Jurkat, Clone E6-1 (cell line): ENCODE results near the gene TMEM232.

ENCODE experiments used
- DNase-seq: peaks from one replicate; pipeline ENCODE4 v3.0.0-alpha.2; 2011; ENCODE audit warnings: low read depth, low spot score
- H3K4me3 ChIP-seq: 2 replicates; pipeline ENCODE4 v1.5.1; 2011; ENCODE audit warnings: mild to moderate bottlenecking, low read length, control low read depth, moderate library complexity

TMEM232 gene

GRCh38 chr5:110458313-110458712 is 268.2 kb downstream of the TMEM232 start:
- no peak overlapping the region for H3K4me3 ChIP-seq
- no peak for DNase-seq

DNA sequence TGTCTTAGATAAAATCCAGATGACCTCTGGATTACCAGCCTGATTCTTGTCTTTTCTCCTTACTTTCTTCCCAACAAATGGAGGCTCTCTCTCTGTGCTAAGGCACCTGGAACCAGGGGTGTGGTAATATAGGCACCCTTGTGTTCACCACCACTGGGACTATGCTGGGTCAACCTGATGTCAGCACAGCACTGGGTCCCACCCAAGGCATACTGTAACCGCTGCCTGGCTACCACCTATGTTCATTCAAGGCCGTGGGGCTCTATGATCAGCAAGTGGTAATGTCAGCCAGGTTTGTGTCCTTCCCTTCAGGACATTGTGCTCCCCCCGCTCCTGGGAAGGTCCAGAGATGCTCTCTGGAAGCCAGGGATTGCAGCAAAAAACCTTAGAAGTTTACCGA is 283.6 kb downstream of the TMEM232 start:
- no peak overlapping the region for H3K4me3 ChIP-seq
- DNase-seq, result no peak

DNA sequence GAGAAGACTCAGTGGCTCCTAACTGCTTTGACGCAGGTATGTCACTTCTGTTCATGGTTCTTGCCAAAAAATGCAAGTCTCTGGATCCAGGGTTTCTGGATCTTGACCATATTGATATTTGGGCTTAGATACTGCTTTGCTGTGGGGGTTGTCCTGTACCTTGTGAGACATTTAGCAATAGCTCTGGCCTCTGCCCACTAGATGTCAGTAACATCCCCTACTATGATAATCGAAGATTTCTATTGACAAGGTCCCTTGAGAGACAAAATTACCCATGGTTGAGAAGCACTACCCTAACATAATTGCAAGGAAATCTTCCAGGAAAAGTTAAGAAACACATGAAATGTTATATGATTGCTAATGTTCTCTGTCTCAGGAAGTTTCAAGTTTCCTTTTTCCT is 285.4 kb downstream of the TMEM232 start:
- peak; percentile 19 for DNase-seq
- H3K4me3 ChIP-seq, result no peak overlapping the region

DNA sequence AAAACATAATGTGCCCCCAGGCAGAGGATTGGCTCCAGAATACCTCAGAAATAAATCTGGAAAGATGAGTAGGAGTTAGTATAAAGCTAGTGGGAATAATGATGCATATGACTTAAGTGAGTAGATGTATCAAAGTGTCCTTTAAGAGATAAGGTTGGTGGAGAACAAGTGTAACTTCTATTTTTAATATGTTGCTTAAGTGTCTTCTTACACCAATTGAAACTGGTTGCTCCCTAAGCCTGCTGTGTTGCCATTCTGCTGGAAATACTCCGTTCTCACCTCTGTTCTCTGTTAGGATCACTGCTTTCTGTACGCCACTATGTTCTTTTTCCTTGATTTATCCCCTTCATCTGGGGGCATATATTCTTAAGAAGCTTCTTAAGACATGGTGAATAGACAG is 286.4 kb downstream of the TMEM232 start:
- no peak for DNase-seq
- H3K4me3 ChIP-seq, result no peak overlapping the region

GRCh38 chr5:110439296-110439695 is 287.2 kb downstream of the TMEM232 start:
- no peak overlapping the region for H3K4me3 ChIP-seq
- DNase-seq, result no peak

GRCh38 chr5:110435207-110435606 is 291.3 kb downstream of the TMEM232 start:
- no peak overlapping the region for H3K4me3 ChIP-seq
- DNase-seq, result no peak

- H3K4me3 ChIP-seq, result no peak overlapping the region
- DNase-seq, result no peak
Observed at GRCh38 chr5:110431603-110432002, 294.9 kb downstream of the TMEM232 start.

DNA sequence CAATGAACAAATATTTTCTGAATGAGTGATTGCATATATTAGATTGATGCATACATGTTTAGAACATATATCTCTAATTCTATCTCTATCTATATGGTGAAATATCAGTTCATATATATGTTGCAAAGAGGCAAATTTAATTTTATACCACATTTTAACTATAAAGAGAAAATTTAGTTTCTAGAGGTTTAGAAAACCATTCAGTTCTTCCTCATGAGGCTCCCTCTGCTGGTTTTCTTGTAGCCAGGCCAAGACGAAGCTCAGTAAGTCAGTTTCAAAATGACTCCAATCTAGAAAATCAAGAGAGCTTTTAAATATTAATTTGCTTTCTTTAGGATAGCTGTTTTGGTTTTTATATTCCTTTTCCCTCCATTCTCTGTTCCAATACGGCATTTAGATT is 312.1 kb downstream of the TMEM232 start:
- DNase-seq, result peak; percentile 2
- no peak overlapping the region for H3K4me3 ChIP-seq

DNA sequence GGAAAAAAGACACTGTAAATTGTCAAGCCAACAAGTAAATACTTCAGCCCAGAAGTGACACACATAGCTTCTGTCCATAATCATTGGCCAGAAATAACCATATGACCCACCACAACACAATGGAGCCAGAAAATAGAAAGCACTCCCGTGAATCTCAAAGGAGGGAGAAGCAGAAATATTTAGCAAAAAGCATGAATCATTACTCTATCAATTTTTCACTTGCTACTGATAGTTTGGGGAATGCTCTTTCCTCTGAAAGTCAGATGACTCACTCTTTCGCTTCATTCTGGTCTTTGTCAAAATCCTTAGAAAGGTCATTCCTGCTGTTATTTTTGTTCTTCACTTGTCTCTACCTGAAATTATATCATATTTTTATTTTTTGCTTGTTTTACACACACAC is 312.6 kb downstream of the TMEM232 start:
- H3K4me3 ChIP-seq, result no peak overlapping the region
- no peak for DNase-seq

DNA sequence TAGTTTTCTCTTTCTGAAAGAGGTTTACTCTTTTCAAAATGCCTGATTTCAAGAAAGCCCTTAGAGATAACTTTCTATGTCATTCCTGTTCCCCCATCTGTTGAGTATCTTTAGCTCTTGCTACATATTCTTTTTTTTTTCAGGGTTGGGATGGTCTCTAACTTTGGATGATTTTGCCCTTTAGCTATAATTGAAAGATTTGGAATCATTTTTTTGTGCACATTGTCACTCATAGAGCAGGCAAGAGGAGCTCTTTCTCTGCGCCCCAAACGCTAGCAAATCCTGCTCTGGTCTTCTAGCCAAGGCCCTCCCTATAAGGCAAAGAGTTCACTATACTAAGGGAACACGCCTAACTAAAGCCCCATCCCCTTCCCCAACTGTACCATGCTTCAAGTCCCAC is 316.9 kb downstream of the TMEM232 start:
- DNase-seq, result no peak
- no peak overlapping the region for H3K4me3 ChIP-seq

DNA sequence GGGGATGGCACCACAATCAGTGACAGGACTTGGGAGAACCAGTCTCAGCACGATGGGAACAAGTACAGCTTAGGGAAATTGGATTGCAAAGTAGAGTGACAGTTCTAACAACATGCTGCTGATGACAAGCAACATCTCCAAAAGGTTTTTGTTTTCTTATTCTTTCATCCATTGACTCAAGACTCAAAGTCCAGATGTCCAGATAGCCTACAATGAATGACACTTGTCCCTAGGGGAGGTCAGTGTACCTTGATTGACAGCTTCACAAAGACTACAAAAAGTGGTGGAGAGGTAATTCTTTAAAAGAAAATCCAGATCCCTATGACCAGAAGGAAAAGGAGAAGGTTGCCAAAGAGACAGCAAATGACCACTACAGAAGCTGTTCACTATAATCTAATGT is 323.9 kb downstream of the TMEM232 start:
- no peak overlapping the region for H3K4me3 ChIP-seq
- DNase-seq, result no peak

DNA sequence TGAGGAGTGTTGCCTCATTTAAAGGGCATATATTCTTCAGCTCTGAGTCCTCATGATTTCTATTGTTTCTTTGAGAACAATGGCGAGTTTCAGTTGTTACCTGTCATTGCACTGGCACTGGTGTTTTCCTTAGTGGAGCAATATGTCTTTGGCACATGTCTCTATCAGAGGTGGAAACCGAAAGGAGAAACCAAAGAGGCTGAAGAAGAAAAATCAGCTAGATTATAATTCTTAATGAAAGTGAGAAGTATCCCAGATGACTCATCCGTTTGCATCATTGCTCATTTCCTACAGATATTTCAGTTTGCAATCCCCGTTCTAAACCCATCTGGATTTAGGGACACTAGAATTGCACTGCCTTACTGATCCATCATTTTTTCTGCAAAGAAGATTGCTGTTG is 324.6 kb downstream of the TMEM232 start:
- H3K4me3 ChIP-seq, result no peak overlapping the region
- no peak for DNase-seq

DNA sequence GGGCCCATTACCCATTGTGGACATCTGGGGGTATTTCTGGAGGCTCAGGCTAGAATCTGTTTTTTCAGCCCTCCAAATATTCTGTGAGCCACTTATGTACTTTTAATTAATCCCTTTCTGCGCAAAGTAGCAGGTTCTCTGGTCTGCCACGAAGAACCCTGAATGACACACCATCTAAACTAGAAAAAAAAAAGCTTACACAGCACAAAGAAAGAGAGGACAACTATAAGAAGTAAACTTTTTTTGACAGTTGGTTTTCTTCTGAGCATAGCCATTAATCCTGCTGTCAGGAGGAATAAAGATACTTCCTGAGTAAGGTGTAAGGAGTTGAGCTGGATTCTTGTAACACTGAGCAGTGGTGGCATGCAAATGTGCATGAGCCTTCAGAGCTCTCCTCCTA is 327.5 kb downstream of the TMEM232 start:
- no peak overlapping the region for H3K4me3 ChIP-seq
- no peak for DNase-seq

DNA sequence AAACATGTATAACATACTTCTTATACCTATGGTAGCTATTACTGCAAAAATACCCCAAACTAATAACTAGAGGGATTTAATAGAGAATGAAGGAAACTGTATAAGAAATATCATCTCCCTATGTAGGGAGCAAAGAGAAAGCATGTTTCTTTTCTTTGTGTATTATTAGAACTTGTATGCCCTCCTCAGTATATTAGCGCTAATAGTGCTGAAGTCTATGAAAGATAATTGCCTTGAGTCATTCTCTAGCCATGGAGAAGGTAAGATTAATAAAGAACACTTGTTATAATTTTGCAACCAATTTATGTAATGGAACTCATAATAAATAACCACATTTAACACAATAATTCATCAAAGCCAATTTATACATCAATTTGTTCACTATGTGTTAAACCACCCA is 329.2 kb downstream of the TMEM232 start:
- DNase-seq, result no peak
- no peak overlapping the region for H3K4me3 ChIP-seq

- H3K4me3 ChIP-seq, result no peak overlapping the region
- DNase-seq, result no peak
Observed at GRCh38 chr5:110386782-110387181, 339.7 kb downstream of the TMEM232 start.

DNA sequence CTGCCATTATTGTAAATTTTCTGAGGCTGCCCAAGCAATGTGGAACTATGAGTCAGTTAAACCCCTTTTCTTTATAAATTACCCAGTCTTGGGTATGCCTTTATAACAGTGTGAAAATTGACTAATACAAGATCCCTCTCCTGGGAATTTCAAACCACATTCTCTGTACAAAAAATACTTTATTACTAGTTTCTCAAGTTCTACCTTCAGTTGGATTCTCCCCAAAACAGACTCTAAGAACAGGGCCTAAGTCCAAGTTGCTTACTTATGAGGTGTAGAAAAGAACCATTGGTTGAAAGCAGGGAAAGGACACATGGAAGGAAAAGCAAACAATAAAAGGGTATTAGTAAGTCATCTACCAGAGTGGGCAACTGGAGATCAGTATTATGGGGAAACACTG is 343.2 kb downstream of the TMEM232 start:
- H3K4me3 ChIP-seq, result no peak overlapping the region
- DNase-seq, result no peak

- DNase-seq, result no peak
- no peak overlapping the region for H3K4me3 ChIP-seq
Observed at GRCh38 chr5:110377943-110378342, 348.5 kb downstream of the TMEM232 start.

DNA sequence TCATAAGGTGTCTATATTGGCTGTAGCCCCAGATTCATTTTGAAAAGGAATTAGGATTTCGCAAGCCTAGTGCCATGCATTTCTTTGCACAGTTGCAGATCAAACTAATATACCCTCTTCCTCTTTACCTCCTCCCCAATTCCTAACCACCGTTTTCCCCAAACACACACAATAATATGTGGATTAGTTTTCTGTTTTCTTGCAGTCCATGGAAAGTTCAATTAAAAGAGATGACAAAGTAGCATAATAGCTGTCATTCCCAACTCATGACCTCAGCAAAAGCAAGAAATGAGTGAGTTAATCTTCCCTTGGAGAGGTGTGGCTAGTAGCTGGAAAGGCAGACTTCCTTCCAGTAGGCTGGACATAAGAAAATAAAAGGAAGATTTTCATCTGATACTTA is 349.1 kb downstream of the TMEM232 start:
- DNase-seq, result no peak
- H3K4me3 ChIP-seq, result no peak overlapping the region

- H3K4me3 ChIP-seq, result no peak overlapping the region
- no peak for DNase-seq
Observed at GRCh38 chr5:110376281-110376951, 350.1 kb downstream of the TMEM232 start.

GRCh38 chr5:110371725-110372041 is 354.8 kb downstream of the TMEM232 start:
- no peak for DNase-seq
- no peak overlapping the region for H3K4me3 ChIP-seq

DNA sequence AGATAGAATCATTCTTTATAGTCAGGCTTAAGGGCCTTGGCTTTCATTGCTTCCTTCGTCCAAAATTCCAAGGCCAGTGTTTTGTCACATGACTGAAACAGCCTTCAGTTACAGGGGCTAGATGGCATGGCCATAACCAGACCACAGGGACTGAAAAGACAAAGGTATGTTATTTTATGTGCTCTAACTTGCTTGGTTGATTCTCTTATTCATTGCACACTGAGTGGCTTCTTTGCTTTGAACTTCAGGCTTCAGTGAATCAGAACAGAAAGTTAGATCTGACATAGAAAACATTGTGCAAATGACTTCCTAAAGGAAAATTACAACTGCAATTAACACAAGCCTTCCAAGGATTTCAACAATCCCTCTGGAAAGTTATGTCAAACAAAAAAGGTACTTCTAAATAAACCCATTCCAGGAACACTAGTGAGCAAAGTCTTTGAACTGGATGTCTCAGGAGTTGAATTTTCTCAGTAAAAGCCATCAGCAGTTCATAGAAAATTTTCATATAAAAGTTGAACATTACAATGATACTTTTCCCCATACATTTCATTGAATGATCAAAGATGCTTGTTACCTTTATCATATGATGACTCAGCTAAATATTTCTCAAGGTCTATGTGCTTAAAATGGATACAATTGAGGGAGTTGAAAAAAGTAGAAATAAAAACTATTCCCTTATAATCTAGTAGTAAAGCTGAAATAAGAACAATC is 355.3 kb downstream of the TMEM232 start:
- DNase-seq, result no peak
- no peak overlapping the region for H3K4me3 ChIP-seq
